H1 (cell line): Measurements from ENCODE around the gene KRTAP10-3. TPM values are rescaled to one million over a fixed set of nuclear protein-coding genes. Genes with fewer than 3 reads are reported as not detected.
"Not testable (repeated sequence)": the region's sequence is repeated elsewhere in the genome, so short reads cannot be mapped to it uniquely, and the experiment has no call there.

Experiments
- CTCF ChIA-PET: fragments of 300-600 bp; sonication (Branson Sonifier 250); formaldehyde crosslinking; loops from one replicate; lab custom pipeline; 2021; ENCODE audit not compliant: partially characterized antibody; lab: Charles Lee
- POLR2A ChIA-PET: fragments of 300-600 bp; sonication (Branson Sonifier 250); formaldehyde crosslinking; loops from one replicate; lab custom pipeline; 2021; ENCODE audit warnings: inconsistent platforms; ENCODE audit not compliant: partially characterized antibody; lab: Charles Lee
- DNase-seq, 2 experiments: peaks; one replicate each; pipeline versions ENCODE4 v3.0.0 to v3.0.0-alpha.2; 2010 to 2022; ENCODE audit warnings: low spot score in 2 of 2, low read depth in 1 of 2, mixed read lengths in 1 of 2
- FAIRE-seq: peaks from 2 replicates; lab custom pipeline; 2011; peaks lifted over from hg19 to GRCh38; lab: Jason Lieb, UNC
- H2AFZ ChIP-seq: 2 replicates; pipeline ENCODE4 v1.8.1; 2012; ENCODE audit warnings: low read length, inconsistent platforms
- H2AK5ac ChIP-seq: 2 replicates; pipeline ENCODE4 v1.6.1; 2013; ENCODE audit warnings: low read depth, low read length
- H2BK120ac ChIP-seq: replicated peaks from 2 replicates; pipeline ENCODE3; 2013; ENCODE audit warnings: low read depth, low read length, inconsistent platforms
- H2BK12ac ChIP-seq: 2 replicates; pipeline ENCODE4 v1.6.1; 2013; ENCODE audit warnings: low read depth, low read length
- H2BK15ac ChIP-seq: 2 replicates; pipeline ENCODE4 v1.6.1; 2013; ENCODE audit warnings: low read length
- H2BK20ac ChIP-seq: 2 replicates; pipeline ENCODE4 v1.6.1; 2013; ENCODE audit warnings: low read length
- H2BK5ac ChIP-seq: 2 replicates; pipeline ENCODE4 v1.6.1; 2013; ENCODE audit warnings: low read depth, low read length
- H3K14ac ChIP-seq: 2 replicates; pipeline ENCODE4 v1.6.1; 2013; ENCODE audit warnings: inconsistent platforms; ENCODE audit not compliant: insufficient read length
- H3K18ac ChIP-seq: 2 replicates; pipeline ENCODE4 v1.6.1; 2013; ENCODE audit warnings: low read length; ENCODE audit errors: extremely low read depth
- H3K23ac ChIP-seq: 2 replicates; pipeline ENCODE4 v1.6.1; 2013; ENCODE audit warnings: inconsistent platforms; ENCODE audit not compliant: insufficient read length
- H3K23me2 ChIP-seq: 2 replicates; pipeline ENCODE4 v1.6.1; 2013; ENCODE audit warnings: low read depth, low read length
- H3K27ac ChIP-seq: 2 replicates; pipeline ENCODE4 v1.6.1; 2011; ENCODE audit warnings: low read depth, low read length, inconsistent platforms
- H3K27me3 ChIP-seq, 4 experiments: replicated peaks in 1 of 4; 1 replicate in 1 of 4; 2 replicates in 3 of 4; pipeline versions ENCODE4 v1.6.1 to v1.8.1; 2011 to 2013; ENCODE audit warnings: low read length in 3 of 4, mild to moderate bottlenecking in 3 of 4, inconsistent platforms in 2 of 4, mixed read lengths in 2 of 4, moderate library complexity in 1 of 4; ENCODE audit not compliant: control insufficient read depth in 3 of 4, insufficient read depth in 3 of 4; ENCODE audit errors: extremely low read depth in 1 of 4
- H3K36me3 ChIP-seq, 4 experiments: 2 replicates each; pipeline versions ENCODE4 v1.6.1 to v1.8.1; 2011 to 2013; ENCODE audit warnings: mild to moderate bottlenecking in 4 of 4, low read length in 3 of 4, moderate library complexity in 2 of 4, control low read depth in 1 of 4, inconsistent platforms in 1 of 4; ENCODE audit not compliant: insufficient read depth in 4 of 4, control insufficient read depth in 2 of 4
- H3K4ac ChIP-seq: replicated peaks from 2 replicates; pipeline ENCODE3; 2013; ENCODE audit warnings: low read length, low read depth, mixed read lengths, inconsistent platforms; ENCODE audit not compliant: insufficient read length
- H3K4me1 ChIP-seq, 4 experiments: replicated peaks in 1 of 4; 1 replicate in 1 of 4; 2 replicates in 3 of 4; pipeline versions ENCODE4 v1.6.1 to v1.8.1; 2011 to 2013; ENCODE audit warnings: low read length in 3 of 4, inconsistent platforms in 2 of 4, mixed read lengths in 1 of 4; ENCODE audit not compliant: insufficient read depth in 4 of 4, control insufficient read depth in 3 of 4
- H3K4me2 ChIP-seq, 2 experiments: 2 replicates each; pipeline versions ENCODE4 v1.6.1 to v1.8.1; 2011 to 2013; ENCODE audit warnings: low read depth in 2 of 2, low read length in 2 of 2, control low read depth in 1 of 2, inconsistent platforms in 1 of 2, mild to moderate bottlenecking in 1 of 2; ENCODE audit not compliant: insufficient read depth in 1 of 2
- H3K4me3 ChIP-seq, 4 experiments: fragments of 200-600, 300-600 bp in 1 of 4; sonication (generic), shearing (Covaris generic), sonication (Bioruptor Twin) in 1 of 4; 2 replicates each; pipeline versions ENCODE4 v1.5.1 to v1.8.1; 2011 to 2016; ENCODE audit warnings: low read length in 4 of 4, low read depth in 3 of 4, control low read depth in 2 of 4, inconsistent platforms in 2 of 4, mild to moderate bottlenecking in 2 of 4, mixed read lengths in 1 of 4, moderate library complexity in 1 of 4; ENCODE audit not compliant: insufficient read depth in 2 of 4; ENCODE audit errors: extremely low read depth in 1 of 4
- H3K56ac ChIP-seq: replicated peaks from 2 replicates; pipeline ENCODE3; 2013; ENCODE audit warnings: low read depth, mild to moderate bottlenecking, mixed read lengths, low read length, inconsistent platforms; ENCODE audit not compliant: insufficient read length
- H3K79me1 ChIP-seq: 2 replicates; pipeline ENCODE4 v1.6.1; 2013; ENCODE audit warnings: low read depth, low read length, control low read depth
- H3K79me2 ChIP-seq, 2 experiments: 2 replicates each; pipeline versions ENCODE4 v1.6.1 to v1.8.1; 2012 to 2013; ENCODE audit warnings: low read length in 2 of 2, mild to moderate bottlenecking in 2 of 2, inconsistent platforms in 1 of 2; ENCODE audit not compliant: insufficient read depth in 2 of 2, control insufficient read depth in 1 of 2
- H3K9ac ChIP-seq, 4 experiments: replicated peaks in 1 of 4; 1 replicate in 1 of 4; 2 replicates in 3 of 4; pipeline versions ENCODE4 v1.6.1 to v1.8.1; 2011 to 2013; ENCODE audit warnings: low read depth in 3 of 4, low read length in 3 of 4, control low read depth in 2 of 4, mild to moderate bottlenecking in 2 of 4, moderate library complexity in 2 of 4, inconsistent platforms in 1 of 4; ENCODE audit errors: extremely low read depth in 1 of 4
- H3K9me3 ChIP-seq, 2 experiments: 2 replicates each; pipeline versions ENCODE4 v1.6.1 to v1.8.1; 2012 to 2013; ENCODE audit warnings: mild to moderate bottlenecking in 2 of 2, moderate library complexity in 2 of 2, control low read depth in 1 of 2, inconsistent platforms in 1 of 2, low read depth in 1 of 2, low read length in 1 of 2, mixed read lengths in 1 of 2; ENCODE audit not compliant: insufficient read depth in 2 of 2
- H4K20me1 ChIP-seq, 2 experiments: replicated peaks in 1 of 2; 2 replicates each; pipeline versions ENCODE3 to v1.8.1; 2011 to 2013; ENCODE audit warnings: inconsistent platforms in 2 of 2, low read length in 2 of 2, mild to moderate bottlenecking in 1 of 2; ENCODE audit not compliant: insufficient read depth in 2 of 2, control insufficient read depth in 1 of 2
- H4K5ac ChIP-seq: 2 replicates; pipeline ENCODE4 v1.6.1; 2013; ENCODE audit warnings: low read length, low read depth, mixed read lengths, inconsistent platforms; ENCODE audit not compliant: insufficient read length
- H4K8ac ChIP-seq: 2 replicates; pipeline ENCODE4 v1.8.0; 2013; ENCODE audit warnings: mild to moderate bottlenecking, moderate library complexity, low read length, inconsistent platforms; ENCODE audit not compliant: insufficient read depth; ENCODE audit errors: extremely low read depth
- H4K91ac ChIP-seq: replicated peaks from 2 replicates; pipeline ENCODE3; 2013; ENCODE audit warnings: low read length, mixed read lengths, inconsistent platforms; ENCODE audit not compliant: insufficient read length
- whole genome bisulfite sequencing, 2 experiments: shearing (Covaris generic) in 1 of 2; methylation state at CpG; one replicate each; pipeline versions ENCODE4 v1.1.6 to v1.1.7; 2013 to 2015; ENCODE audit warnings: low lambda C conversion rate in 2 of 2, mixed read lengths in 2 of 2, inconsistent platforms in 1 of 2, low coverage in 1 of 2, missing lambda C conversion rate in 1 of 2; ENCODE audit not compliant: insufficient replicate concordance in 2 of 2, insufficient coverage in 1 of 2, insufficient read length in 1 of 2; ENCODE audit errors: extremely low coverage in 1 of 2, missing lambda C conversion rate in 1 of 2; 5-methylcytosine and 5-hydroxymethylcytosine counted together
- polyA plus RNA-seq, 7 experiments: library from polyadenylated mRNA; depleted of rRNA in 3 of 7; stranded (reverse) in 5 of 7; unstranded in 2 of 7; fragments of >200 nt in 5 of 7; fragments of 200-250 nt in 2 of 7; gene quantifications; 1 replicate in 5 of 7; 2 replicates in 1 of 7; 4 replicates in 1 of 7; pipeline versions ENCODE4 v1.2.1 to v1.2.3, GENCODE V29; 2011 to 2013; ENCODE audit warnings: missing spikeins in 2 of 7, mixed read lengths in 2 of 7
- total RNA-seq: library from RNA; stranded (reverse); fragmentation: NEBNext Ultra II Directional; extraction: Animal tissue kit (Norgen Biotek cat#: 25700); gene quantifications from 2 replicates; pipeline ENCODE4 v1.2.1, GENCODE V29; 2021

KRTAP10-3 gene
- total and polyA plus RNA-seq, 2 of the 8 experiments (the other 6 are each of a cell fraction or from before 2014, with no cell fraction given): not detected

GRCh38 chr21:44590897-44591800 is 32.6 kb upstream of the KRTAP10-3 start:
- H3K9me3 ChIP-seq, H3K23ac ChIP-seq, H2AK5ac ChIP-seq, POLR2A ChIA-PET, FAIRE-seq, H2AFZ ChIP-seq, H2BK20ac ChIP-seq, H2BK15ac ChIP-seq, H4K5ac ChIP-seq, H2BK5ac ChIP-seq, H3K23me2 ChIP-seq, H3K27ac ChIP-seq, H3K56ac ChIP-seq, H4K91ac ChIP-seq, H3K79me1 ChIP-seq, H3K9ac ChIP-seq, H4K8ac ChIP-seq, H3K79me2 ChIP-seq, H3K4ac ChIP-seq, H4K20me1 ChIP-seq, H3K36me3 ChIP-seq, H3K4me3 ChIP-seq, H3K27me3 ChIP-seq, H3K14ac ChIP-seq, H3K4me2 ChIP-seq, H3K18ac ChIP-seq, H2BK120ac ChIP-seq: not testable (repeated sequence)
- Histone ChIP-seq H2BK12ac (peak overlapping the region; percentile 27; the same call in 1 of the 2 replicates), H3K4me1 (peaks cover 2 to 15% (median 6%) of the 10 kb centered on the region in 4 experiments)
- WGBS, 2 experiments: 88% methylated on average over 17 of the region's 19 CpGs; no CpG with 5 or more reads in 1 of the 2 experiments
- CTCF ChIA-PET: interaction anchor here (1.6 kb wide), 1 partner anchor 168 kb away, joined by 4 read pairs; no protein-coding TSS in a partner anchor
- DNase-seq: peak in 1 of 2 experiments; percentile 46
